ENCODE data around the gene MBD3L2B.
"Not testable (repeated sequence)": the region's sequence is repeated elsewhere in the genome, so short reads cannot be mapped to it uniquely, and the experiment has no call there.

- not testable (repeated sequence) for TF ChIP-seq GLIS1 (tag by site-specific recombination; IDR thresholded peaks at IDR 0.05); GFI1B (tag by site-specific recombination; IDR thresholded peaks at IDR 0.05); TCF7L2 (IDR thresholded peaks at IDR 0.05; ENCODE audit: borderline replicate concordance, low read depth, low read length); ZNF175 (tag by site-specific recombination; IDR thresholded peaks at IDR 0.05); CTCF (tag by site-specific recombination; IDR thresholded peaks at IDR 0.05); ZNF660 (tag by site-specific recombination; IDR thresholded peaks at IDR 0.05); ZNF362 (tag by site-specific recombination; IDR thresholded peaks at IDR 0.05); SETDB1 (IDR thresholded peaks at IDR 0.05; ENCODE audit: insufficient read length, low read length); PATZ1 (tag by site-specific recombination; IDR thresholded peaks at IDR 0.05); KLF7 (tag by site-specific recombination; IDR thresholded peaks at IDR 0.05; ENCODE audit: borderline replicate concordance); ATF2 (tag by site-specific recombination; IDR thresholded peaks at IDR 0.05; ENCODE audit: low read depth); ZNF704 (tag by site-specific recombination; IDR thresholded peaks at IDR 0.05); ZBTB17 (tag by site-specific recombination; IDR thresholded peaks at IDR 0.05)
These were observed at the start of gene MBD3L2B for GRCh38 chr19:7021331-7021730.

Measured in HEK293 (cell line).